ENCODE results near the gene FRRS1L. TPM values are rescaled to one million over a fixed set of nuclear protein-coding genes. Genes with fewer than 3 reads are reported as not detected.

The FRRS1L gene
- total and polyA plus RNA-seq, 2 donors (not counting 1 experiment from before 2014, with no cell fraction given) = 0.08 to 0.17 TPM

- H3K4me1 ChIP-seq (ENCODE audit: control insufficient read depth, extremely low read depth, insufficient read depth, low read length) = no peaks in the 10 kb centered on the region
- H3K4me3 ChIP-seq (replicated peaks in 1 of 4; ENCODE audit: control extremely low read depth in 1 of 4, insufficient read depth in 1 of 4, low read depth in 3 of 4, low read length in 4 of 4) = no peak overlapping the region
- H3K27ac ChIP-seq (ENCODE audit: insufficient read depth, low read length) = no peak overlapping the region
- no peaks in the 10 kb centered on the region for H3K27me3 ChIP-seq (ENCODE audit: control insufficient read depth, insufficient read depth, low read length)
- H4K20me1 ChIP-seq (ENCODE audit: control insufficient read depth, extremely low read depth, insufficient read depth, low read length) = no peaks in the 10 kb centered on the region
- TF ChIP-seq CTCF (conservative IDR thresholded peaks at IDR 0.05 in 1 of 2, IDR thresholded peaks at IDR 0.05 in 1 of 2; ENCODE audit: low read depth in 1 of 2, low read length in 2 of 2) (no peak), EZH2 (IDR thresholded peaks at IDR 0.05; ENCODE audit: low read length, missing control alignments) (no peak)
- no peak overlapping the region for H3K4me2 ChIP-seq (ENCODE audit: extremely low read depth, insufficient read depth, low read length)
- DNase-seq (ENCODE audit: low read depth in 2 of 2) = no peak
- no peaks in the 10 kb centered on the region for H3K79me2 ChIP-seq (ENCODE audit: control insufficient read depth, insufficient read depth, low read length)
- H3K36me3 ChIP-seq (ENCODE audit: control insufficient read depth, insufficient read depth, low read length) = no peaks in the 10 kb centered on the region
- H3K9ac ChIP-seq (ENCODE audit: insufficient read depth, low read length) = no peak overlapping the region
- no peaks in the 10 kb centered on the region for H3K9me3 ChIP-seq (ENCODE audit: control insufficient read depth, insufficient read depth, low read depth, low read length)
- no peak overlapping the region for H2AFZ ChIP-seq (ENCODE audit: low read length)
These were observed 36.8 kb upstream of the FRRS1L start for GRCh38 chr9:109203761-109204360.

- H3K27ac ChIP-seq (ENCODE audit: insufficient read depth, low read length) = no peak overlapping the region
- H3K4me2 ChIP-seq (ENCODE audit: extremely low read depth, insufficient read depth, low read length) = no peak overlapping the region
- H3K4me1 ChIP-seq (ENCODE audit: control insufficient read depth, extremely low read depth, insufficient read depth, low read length) = no peaks in the 10 kb centered on the region
- no peak for TF ChIP-seq CTCF (conservative IDR thresholded peaks at IDR 0.05 in 1 of 2, IDR thresholded peaks at IDR 0.05 in 1 of 2; ENCODE audit: low read depth in 1 of 2, low read length in 2 of 2)
- no peak for TF ChIP-seq EZH2 (IDR thresholded peaks at IDR 0.05; ENCODE audit: low read length, missing control alignments)
- no peaks in the 10 kb centered on the region for H3K36me3 ChIP-seq (ENCODE audit: control insufficient read depth, insufficient read depth, low read length)
- no peak overlapping the region for H3K9ac ChIP-seq (ENCODE audit: insufficient read depth, low read length)
- no peaks in the 10 kb centered on the region for H3K79me2 ChIP-seq (ENCODE audit: control insufficient read depth, insufficient read depth, low read length)
- H3K4me3 ChIP-seq (replicated peaks in 1 of 4; ENCODE audit: control extremely low read depth in 1 of 4, insufficient read depth in 1 of 4, low read depth in 3 of 4, low read length in 4 of 4) = no peak overlapping the region
- no peaks in the 10 kb centered on the region for H3K9me3 ChIP-seq (ENCODE audit: control insufficient read depth, insufficient read depth, low read depth, low read length)
- no peak for DNase-seq (ENCODE audit: low read depth in 2 of 2)
- no peak overlapping the region for H2AFZ ChIP-seq (ENCODE audit: low read length)
- H3K27me3 ChIP-seq (ENCODE audit: control insufficient read depth, insufficient read depth, low read length) = no peaks in the 10 kb centered on the region
- H4K20me1 ChIP-seq (ENCODE audit: control insufficient read depth, extremely low read depth, insufficient read depth, low read length) = no peaks in the 10 kb centered on the region
These were observed 32.6 kb upstream of the FRRS1L start for GRCh38 chr9:109199676-109200075.

GRCh38 chr9:109198736-109199382 is 31.8 kb upstream of the FRRS1L start:
- H3K36me3 ChIP-seq (ENCODE audit: control insufficient read depth, insufficient read depth, low read length) = no peaks in the 10 kb centered on the region
- H3K79me2 ChIP-seq (ENCODE audit: control insufficient read depth, insufficient read depth, low read length) = no peaks in the 10 kb centered on the region
- DNase-seq (ENCODE audit: low read depth in 2 of 2) = no peak
- no peak overlapping the region for H3K27ac ChIP-seq (ENCODE audit: insufficient read depth, low read length)
- no peaks in the 10 kb centered on the region for H4K20me1 ChIP-seq (ENCODE audit: control insufficient read depth, extremely low read depth, insufficient read depth, low read length)
- no peak overlapping the region for H3K4me2 ChIP-seq (ENCODE audit: extremely low read depth, insufficient read depth, low read length)
- H3K4me1 ChIP-seq (ENCODE audit: control insufficient read depth, extremely low read depth, insufficient read depth, low read length) = no peaks in the 10 kb centered on the region
- H3K9me3 ChIP-seq (ENCODE audit: control insufficient read depth, insufficient read depth, low read depth, low read length) = no peaks in the 10 kb centered on the region
- no peak overlapping the region for H3K9ac ChIP-seq (ENCODE audit: insufficient read depth, low read length)
- TF ChIP-seq EZH2 (IDR thresholded peaks at IDR 0.05; ENCODE audit: low read length, missing control alignments) = no peak
- no peak for TF ChIP-seq CTCF (conservative IDR thresholded peaks at IDR 0.05 in 1 of 2, IDR thresholded peaks at IDR 0.05 in 1 of 2; ENCODE audit: low read depth in 1 of 2, low read length in 2 of 2)
- no peak overlapping the region for H3K4me3 ChIP-seq (replicated peaks in 1 of 4; ENCODE audit: control extremely low read depth in 1 of 4, insufficient read depth in 1 of 4, low read depth in 3 of 4, low read length in 4 of 4)
- no peaks in the 10 kb centered on the region for H3K27me3 ChIP-seq (ENCODE audit: control insufficient read depth, insufficient read depth, low read length)
- H2AFZ ChIP-seq (ENCODE audit: low read length) = no peak overlapping the region
